ENCODE measurements around the gene DLGAP4.
A peak's percentile ranks its signal among the peaks of the same experiment; 100 is the strongest.

The DLGAP4 gene

DNA sequence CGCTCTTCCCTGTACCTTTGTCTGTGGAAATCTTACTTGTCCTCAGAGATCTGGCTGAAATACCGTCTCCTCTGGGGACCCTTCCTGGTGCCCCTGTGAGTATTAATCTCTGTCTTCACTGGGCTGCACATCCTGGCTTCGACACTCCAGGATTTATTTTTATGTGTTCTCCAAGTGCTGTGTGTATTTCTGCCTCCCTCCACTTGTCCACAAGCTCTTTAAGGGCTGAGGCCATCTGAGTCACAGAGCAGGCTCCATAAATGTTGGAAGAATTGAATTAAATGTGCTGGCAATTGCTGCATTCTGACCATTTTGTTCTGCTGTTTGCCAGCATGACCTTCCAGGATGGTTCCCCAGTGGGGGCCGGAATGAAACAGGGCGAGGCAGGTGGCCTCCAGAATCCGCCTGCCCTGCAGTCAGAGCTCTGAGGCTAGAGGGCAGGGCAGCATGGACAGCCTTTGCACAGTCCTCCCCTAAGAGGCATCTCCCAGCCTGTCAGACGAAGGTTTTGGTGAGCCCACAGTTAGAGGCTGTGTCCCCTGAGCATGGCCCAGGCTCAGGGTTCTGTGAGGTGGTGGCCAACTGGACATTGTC is 105.8 kb downstream of the DLGAP4 start:
- DNase-seq (ENCODE audit: low read depth): no peak

DNA sequence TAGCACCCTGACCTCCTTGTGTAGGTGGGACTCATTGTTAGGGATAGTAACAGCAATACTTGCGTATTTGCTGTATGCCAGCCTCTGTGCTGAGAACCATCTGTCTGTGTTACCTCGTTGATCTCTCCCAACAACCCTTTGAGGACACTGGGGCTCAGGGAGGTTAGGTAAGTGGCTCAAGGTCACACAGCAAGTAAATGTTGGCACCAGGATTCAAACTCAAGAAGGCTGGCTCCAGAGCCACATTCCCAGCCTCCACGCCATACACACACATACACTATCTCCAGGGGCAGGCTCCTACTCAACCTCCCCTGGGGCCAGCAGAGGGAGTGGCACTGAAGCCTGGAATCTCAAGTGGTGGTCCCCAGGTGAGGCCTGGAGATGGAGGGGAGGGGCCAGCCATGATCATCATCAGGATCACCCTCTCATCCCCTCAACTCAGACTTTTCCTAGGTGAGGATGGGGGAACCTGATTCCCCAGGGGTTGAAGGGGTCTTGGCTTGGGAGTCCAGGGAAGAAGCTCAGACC is 109.4 kb downstream of the DLGAP4 start:
- DNase-seq (ENCODE audit: low read depth): no peak

DNA sequence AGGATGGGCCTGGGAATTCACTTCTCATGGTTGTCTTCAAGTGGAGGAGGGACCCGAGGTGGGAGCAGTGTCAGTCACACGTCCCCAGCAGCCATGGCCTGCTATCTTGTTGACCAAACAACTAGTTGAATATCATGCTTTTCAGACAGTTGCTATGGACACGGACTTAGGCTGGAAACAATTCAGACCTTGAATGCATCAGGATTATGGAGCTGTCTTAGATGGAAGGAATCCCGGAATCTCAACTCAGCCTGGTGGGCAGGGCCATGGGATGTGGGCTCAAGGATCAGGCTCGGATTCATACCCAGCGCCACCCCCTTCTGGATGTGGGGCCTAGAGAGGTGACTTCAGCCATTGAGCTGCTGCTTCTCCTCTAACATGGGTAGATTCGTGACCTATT is 112.6 kb downstream of the DLGAP4 start:
- DNase-seq (ENCODE audit: low read depth): no peak

DNA sequence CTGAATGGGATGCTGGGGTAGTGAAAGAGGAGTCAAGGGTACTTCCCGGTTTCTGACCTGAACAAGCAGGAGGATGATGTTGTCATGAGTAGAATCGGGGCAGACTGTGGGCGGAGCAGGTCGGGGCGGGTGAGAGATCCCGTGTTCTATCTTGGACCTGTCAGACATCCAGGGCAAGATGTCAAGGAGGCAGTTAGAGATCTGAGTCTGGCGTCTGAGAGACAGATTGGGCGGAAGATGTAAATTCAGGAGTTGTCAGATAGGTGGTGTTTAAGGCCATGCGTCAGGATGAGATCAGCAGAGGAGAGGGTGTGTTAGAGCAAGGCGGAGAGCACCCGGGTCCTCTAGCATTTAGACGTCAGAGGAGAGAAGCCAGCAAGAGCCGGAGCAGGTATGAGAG is 115.5 kb downstream of the DLGAP4 start:
- no peak for DNase-seq (ENCODE audit: low read depth)

DNA sequence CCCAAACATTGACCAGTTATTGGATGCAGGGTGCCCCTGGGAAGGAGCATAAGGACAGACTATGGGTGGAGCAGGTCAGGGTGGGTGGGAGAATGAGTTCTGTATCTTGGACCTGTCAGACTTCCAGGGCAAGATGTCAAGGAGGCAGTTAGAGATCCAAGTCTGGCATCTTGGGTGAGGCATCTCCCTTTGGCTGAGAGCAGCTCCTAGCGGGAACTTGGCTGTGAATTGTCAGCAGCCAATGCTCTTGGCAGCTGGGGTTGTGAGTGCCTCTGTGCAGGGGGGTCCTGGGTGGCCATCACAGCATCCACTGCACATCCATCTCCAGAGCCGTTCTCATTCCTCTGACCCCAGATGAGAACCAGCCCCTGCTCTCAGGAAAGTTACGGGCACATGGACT is 118.2 kb downstream of the DLGAP4 start:
- DNase-seq (ENCODE audit: low read depth): no peak

DNA sequence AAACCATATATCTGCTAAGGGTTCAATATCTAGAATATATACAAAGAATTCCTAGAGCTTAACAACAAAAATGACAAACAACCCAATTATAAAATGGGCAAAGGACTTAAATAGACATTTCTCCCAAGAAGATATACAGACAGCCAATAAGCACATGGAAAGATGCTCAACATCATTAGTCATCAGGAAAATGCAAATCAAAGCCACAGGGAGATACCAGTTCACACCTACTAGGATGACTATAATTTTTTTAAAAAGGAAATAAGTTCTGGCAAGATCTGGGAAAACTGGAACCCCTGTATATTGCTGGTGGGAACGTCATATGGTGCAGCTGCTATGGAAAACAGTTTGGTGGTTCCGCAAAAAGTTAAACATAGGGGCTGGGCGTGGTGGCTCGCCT is 119.0 kb downstream of the DLGAP4 start:
- no peak for DNase-seq (ENCODE audit: low read depth)

DNA sequence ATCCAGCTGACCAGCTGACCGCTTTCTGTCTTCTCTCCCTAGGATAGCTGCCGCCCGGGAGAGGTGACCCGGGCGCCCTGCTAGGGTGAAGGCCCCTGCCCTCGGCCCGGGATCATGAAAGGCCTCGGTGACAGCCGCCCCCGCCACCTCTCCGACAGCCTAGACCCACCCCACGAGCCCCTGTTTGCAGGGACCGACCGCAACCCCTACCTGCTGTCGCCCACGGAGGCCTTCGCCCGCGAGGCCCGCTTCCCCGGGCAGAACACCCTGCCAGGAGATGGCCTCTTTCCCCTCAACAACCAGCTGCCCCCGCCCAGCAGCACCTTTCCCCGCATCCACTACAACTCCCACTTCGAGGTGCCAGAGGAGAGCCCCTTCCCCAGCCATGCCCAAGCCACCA is 125.5 kb downstream of the DLGAP4 start:
- DNase-seq (ENCODE audit: low read depth): no peak

DNA sequence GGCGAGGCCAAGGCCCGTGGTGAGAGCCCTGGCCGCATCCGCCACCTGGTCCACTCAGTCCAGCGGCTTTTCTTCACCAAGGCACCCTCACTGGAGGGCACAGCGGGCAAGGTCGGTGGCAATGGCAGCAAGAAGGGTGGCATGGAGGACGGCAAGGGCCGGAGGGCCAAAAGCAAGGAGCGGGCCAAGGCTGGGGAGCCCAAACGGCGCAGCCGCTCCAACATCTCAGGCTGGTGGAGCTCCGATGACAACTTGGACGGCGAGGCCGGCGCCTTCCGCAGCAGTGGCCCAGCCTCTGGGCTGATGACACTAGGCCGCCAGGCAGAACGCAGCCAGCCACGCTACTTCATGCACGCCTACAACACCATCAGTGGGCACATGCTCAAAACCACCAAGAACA is 126.0 kb downstream of the DLGAP4 start:
- no peak for DNase-seq (ENCODE audit: low read depth)

DNA sequence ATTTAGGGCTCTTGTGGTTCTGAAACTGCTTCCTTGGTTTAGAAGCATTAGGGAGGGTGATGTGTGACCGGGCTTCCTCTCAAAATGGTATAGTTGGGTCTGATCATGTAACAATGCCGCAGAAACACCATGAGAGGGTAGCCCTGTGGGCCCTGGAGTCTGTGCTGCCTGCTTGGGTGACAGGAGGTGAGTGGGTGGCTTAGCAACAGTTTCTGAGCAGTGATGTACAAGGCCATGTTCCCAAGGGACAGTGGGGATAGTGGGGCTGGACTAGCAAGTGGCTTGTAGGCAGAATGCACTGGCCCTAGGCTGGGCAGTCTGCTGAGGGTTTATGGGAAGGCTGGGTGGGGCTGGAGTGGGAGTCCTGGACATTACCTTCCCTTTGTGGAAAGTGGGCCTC is 128.2 kb downstream of the DLGAP4 start:
- no peak for DNase-seq (ENCODE audit: low read depth)

DNA sequence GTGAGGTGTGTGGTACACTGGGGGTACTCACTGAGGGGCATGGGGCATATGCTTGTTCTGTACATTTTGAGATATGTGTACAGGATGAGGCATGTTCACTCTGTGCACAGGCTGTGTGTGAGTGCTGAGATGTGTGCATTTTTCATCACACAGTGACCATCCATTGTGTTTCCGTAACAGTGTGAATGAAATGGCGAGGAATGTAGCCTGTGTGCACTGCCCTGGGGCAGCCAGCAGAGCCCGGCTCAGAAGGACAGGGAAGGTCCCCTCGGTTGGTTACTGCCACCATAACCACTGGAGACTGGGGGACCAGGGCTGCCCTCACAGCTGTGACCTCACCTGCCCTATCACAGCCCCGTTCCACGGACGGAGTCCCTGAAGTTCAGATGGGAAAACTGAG is 129.0 kb downstream of the DLGAP4 start:
- no peak for DNase-seq (ENCODE audit: low read depth)

DNA sequence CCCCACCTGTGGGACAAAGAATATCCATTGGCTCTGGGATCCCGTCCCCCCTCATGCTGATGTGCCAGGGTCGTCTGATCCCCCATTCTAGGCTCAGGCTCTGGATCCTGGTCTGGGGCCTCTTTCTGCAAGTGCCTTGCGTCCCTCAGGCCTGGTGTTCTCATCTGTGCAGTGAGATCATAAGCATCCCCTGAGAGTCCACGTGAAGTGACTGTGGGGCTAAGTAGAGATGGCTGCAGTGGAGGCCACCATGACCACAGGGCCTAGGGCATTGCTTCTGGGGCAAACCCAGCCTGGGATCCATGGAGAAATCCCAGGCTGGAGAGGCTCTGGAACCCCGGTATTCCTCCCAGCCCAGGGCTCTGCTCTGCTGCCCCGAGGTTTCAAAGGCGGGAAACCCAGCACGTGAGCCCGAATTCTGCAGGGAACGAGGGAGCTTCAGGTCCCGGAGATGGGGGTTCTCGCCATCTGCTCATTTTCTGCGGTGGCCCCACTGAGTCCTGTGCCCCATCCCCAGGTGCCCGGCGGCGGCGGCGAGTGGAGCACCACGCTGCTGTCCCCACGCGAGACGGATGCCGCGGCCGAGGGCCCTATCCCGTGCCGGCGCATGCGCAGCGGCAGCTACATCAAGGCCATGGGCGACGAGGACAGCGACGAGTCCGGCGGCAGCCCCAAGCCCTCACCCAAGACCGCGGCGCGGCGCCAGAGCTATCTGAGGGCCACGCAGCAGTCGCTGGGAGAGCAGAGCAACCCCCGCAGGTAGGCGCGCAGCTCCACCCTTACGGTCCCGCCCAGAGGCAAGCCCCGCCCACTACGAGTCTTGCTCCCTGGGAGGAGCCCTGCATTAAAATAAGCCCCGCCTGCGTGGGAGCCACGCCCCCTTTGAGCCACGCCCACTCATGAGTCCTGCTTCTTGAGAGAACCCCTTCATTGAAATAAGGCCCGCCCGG is 129.7 kb downstream of the DLGAP4 start:
- DNase-seq (ENCODE audit: low read depth): peak; percentile 61

DNA sequence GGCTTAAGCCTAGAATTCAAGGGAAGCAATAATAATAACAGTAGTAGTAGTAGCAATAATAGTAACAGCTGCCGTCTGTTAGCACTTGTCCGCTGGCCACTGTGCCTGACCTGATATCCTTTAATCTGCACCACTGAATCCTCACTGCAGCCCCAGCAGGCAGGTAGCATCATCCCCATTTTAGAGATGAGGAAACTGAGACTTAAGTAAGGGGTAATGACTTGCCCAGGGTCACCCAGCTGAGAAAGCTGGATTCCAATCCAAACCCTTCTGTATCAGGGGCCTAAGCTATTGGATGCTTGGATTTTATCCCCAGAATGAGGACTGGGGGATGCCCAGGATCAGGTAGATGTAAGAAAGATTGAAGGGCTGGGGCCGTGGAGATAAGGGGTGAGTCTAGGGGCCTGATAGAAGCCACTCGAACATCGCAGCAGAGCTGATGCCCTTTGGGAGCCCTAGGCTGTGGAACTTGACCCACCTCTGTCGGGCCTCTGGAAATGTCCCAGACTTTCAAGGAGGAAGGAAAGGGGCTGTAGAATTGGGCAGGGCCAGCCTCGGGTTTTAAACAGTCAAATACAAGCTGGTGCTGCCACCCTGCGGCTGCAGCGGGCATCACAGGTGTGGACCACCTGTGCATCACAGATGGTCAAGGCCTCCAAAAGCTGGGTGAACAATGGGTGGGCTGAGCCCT is 133.0 kb downstream of the DLGAP4 start:
- DNase-seq (ENCODE audit: low read depth): peak; percentile 34

DNA sequence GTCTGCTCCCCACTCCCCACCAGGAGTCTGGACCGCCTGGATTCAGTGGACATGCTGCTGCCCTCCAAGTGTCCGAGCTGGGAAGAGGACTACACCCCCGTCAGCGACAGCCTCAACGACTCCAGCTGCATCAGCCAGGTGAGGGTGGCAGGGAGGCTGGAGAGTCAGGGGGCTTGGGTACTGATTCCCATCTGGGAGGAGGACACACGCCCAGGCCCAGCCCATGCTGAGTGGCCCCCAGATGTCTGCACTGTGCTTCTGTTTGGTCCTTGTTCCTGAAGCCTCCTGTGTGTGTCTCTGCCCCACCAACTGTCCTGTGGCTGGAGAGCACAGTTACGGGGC is 133.6 kb downstream of the DLGAP4 start:
- DNase-seq (ENCODE audit: low read depth): no peak

DNA sequence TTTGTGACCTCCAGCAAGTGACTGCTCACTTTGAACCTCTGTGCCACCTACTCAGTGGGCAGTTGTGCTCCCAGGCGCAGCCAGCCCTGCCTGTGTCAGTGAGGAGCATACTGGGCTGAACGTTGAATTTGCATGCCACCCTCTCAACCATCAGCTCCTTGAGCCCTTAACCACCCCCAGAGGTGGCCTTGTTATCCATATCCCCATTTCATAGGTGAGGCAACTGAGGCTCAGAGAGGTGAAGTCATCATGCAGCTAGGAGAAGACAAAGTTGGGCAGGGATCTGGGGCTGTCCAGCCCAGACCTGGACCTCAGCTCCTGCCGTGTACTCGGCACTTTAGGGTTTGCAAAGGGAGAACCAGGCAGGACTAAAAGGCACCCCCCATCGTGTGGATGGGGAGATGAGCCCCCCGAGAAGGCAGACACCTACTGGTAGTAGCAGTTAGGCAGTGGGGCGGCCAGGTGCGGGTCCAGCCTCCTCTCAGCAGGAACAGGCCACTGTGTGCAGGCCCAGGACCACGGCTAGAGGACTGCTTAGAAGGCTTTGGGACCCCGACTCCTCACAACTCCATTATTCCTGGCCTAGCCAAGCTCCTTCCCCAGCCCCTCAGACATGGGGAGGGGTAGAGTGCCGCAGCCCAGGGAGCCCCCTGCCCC is 134.4 kb downstream of the DLGAP4 start:
- no peak for DNase-seq (ENCODE audit: low read depth)

DNA sequence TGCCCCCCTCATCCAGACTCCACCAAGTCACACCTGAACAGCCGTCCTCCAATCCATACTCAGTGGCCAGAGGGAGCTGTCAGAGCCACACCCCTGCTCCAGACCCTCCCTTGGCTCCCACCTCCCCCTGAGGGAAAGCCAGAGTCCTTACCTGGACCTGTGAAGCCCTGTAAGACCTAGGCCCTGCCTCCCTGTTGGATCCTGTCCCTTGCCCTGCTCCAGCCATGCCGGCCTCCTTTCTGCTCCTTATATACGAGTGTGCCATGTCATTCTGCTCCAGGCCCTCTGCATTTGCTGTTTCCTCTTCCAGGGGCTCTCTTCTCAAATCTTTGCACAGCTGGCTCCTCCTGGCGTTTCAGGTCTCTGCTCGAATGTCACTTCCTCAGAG is 134.9 kb downstream of the DLGAP4 start:
- DNase-seq (ENCODE audit: low read depth): no peak

DNA sequence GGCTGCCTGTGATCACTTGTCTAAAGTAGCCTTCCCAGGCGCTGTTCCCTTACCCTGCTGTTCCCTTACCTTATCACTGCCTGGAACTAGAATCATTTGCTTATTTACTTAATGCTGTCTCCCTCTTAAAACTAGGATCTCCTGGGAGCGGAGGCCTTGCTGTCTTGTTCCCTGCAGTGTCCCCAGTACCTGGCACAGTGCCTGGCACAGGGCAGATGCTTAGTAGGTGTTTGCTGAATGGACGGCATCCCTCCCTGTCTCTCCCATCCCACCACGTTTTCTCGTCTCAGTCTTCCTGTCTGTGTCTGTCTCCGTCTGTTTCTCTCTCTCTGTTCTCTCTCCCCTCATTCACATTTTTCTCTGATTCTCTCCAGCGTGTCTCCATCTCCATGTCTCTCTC is 135.3 kb downstream of the DLGAP4 start:
- DNase-seq (ENCODE audit: low read depth): no peak

DNA sequence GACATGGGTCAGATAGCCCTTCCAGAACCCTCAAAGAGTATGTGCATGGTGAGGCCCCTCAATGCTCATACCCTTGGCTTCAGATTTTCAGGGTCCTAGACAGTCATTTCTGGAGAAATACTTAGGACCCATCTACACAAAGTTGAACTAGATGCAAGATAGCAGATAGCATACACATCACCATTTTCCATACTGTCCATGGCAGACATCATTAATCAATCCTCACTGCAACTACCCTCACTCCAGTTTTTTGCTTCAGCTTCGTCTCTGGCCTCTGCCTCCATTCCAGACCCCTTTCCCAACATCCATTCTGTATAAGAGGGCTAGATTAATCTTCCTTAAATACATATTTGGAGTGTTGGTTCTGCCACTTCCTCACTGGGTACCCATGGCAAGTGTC is 139.7 kb downstream of the DLGAP4 start:
- no peak for DNase-seq (ENCODE audit: low read depth)

DNA sequence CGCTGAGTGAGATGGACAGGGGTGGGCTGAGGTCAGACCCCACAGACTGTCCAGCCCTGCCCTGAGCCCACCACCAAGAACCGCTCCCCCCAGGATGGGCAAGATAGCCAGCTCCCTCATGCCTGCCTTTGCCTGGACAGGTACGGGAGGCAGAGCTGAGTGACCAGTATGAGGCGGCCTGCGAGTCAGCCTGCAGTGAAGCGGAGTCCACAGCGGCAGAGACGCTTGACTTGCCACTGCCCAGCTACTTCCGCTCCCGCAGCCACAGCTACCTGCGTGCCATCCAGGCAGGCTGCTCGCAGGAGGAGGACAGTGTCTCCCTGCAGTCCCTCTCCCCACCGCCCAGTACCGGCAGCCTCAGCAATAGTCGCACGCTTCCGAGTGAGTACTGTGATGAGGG is 140.4 kb downstream of the DLGAP4 start:
- DNase-seq (ENCODE audit: low read depth): no peak

DNA sequence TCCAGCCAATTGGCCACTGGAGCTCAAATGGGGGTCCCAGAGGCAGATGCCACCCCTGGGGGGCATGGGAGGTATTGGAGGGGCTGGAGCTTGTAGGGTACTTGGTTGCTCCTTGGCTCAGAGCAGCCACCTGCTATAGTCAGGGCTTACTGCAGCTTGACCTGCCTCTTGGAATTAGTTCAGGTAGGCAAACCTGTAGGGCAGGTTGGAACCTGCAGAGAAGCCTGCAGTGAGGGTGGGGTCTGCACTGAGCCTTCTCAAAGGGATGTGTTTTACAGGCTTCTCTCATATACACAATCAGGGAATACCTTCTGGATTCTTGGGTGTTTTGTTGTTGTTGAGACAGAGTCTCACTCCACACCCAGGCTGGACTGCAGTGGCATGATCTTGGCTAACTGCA is 141.0 kb downstream of the DLGAP4 start:
- no peak for DNase-seq (ENCODE audit: low read depth)

DNA sequence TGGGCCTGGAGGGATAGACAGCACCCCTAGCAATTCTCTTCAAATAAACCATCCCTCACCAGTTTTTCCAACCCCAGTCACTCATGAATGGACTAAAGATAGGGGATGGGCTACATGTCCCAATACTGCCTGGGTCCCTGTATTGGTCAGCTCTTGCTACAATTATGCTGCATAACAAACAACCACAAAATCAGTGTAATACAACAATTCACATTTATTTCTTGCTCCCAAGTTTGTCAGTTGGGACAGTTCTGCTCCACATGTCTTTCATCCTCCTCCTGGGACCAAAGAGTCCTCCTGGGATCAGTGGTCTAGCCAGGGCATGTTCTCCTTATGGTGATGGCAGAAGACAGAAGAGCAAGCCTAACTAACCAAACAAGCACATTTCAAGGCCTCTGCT is 143.5 kb downstream of the DLGAP4 start:
- DNase-seq (ENCODE audit: low read depth): no peak

DNA sequence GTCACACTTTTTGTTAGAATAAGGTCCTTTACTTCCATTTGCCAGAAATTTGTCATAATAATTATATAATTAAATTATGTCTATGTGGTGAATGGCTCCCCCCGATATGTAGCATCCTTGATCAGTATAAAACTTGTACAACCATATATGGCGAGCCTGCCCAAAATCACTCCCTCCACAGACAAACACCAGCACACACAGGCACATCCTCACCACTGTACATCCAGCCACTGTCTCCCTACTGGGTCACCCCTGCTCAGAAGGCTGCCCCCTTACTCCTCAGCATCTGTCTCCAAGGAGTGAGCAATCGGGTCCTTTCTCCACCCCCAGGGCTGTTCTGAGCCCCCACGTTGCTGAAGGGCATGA is 148.2 kb downstream of the DLGAP4 start:
- DNase-seq (ENCODE audit: low read depth): no peak

DNA sequence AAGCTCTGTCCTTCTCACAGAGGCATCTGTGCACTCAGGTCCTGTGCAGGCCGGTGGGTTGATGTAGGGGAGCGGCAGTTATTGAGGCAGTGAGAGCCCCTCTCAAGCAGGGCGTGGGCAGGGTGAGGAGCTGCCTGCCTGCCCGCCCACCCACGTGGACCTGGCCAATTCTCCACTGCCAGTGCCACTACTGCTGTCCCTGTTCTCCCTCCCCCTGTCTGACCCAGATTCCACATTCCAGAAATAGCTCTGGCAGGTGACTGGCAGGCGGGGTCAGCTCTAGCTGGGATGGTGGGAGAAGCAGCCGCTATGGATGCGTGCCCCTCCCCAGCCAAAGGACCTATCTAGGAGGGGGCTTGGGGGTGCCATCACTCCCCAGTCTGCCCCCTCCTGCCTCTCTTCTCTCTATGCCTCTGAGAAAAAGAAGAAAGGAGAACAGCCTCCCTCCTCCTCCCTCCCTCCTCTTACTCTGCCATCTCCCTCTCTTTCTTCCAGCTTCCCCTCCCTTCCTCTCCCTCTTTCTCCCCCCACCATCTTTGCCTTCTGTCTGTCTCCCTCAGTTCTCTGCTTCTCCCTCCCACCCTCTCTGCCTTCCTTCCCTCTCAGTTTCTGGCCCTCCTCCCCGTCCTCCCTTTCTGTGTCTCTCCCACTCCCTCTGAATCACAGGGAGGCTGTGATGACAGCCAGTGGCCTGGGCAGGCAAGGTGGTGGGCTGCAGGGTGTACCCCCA is 148.7 kb downstream of the DLGAP4 start:
- DNase-seq (ENCODE audit: low read depth): no peak

Data from iris pigment epithelial cell (primary cell).